Ishikawa (cell line): Measurements from ENCODE around the gene OPHN1.

Source experiments
- CEBPB ChIP-seq: IDR thresholded peaks from 2 replicates; pipeline ENCODE4 v1.6.1; 2012
- EP300 ChIP-seq: IDR thresholded peaks from 2 replicates; pipeline ENCODE4 v1.6.1; 2012; ENCODE audit warnings: borderline replicate concordance
- FOXM1 ChIP-seq: IDR thresholded peaks from 2 replicates; pipeline ENCODE4 v1.6.1; 2012; ENCODE audit warnings: low read depth, borderline replicate concordance
- MAX ChIP-seq: IDR thresholded peaks from 2 replicates; pipeline ENCODE4 v1.6.1; 2012
- NFIC ChIP-seq: IDR thresholded peaks from 2 replicates; pipeline ENCODE4 v1.6.1; 2012
- RAD21 ChIP-seq: IDR thresholded peaks from 2 replicates; pipeline ENCODE4 v1.6.1; 2012; ENCODE audit warnings: low read depth
- REST ChIP-seq: IDR thresholded peaks from 2 replicates; pipeline ENCODE4 v1.6.1; 2012; ENCODE audit warnings: low read depth, mild to moderate bottlenecking
- TAF1 ChIP-seq: IDR thresholded peaks from 2 replicates; pipeline ENCODE4 v1.6.1; 2012; ENCODE audit warnings: low read depth, mild to moderate bottlenecking
- TEAD4 ChIP-seq: IDR thresholded peaks from 2 replicates; pipeline ENCODE4 v1.6.1; 2012
- YY1 ChIP-seq: IDR thresholded peaks from 2 replicates; pipeline ENCODE4 v1.6.1; 2012; ENCODE audit warnings: low read depth
- ZBTB7A ChIP-seq: IDR thresholded peaks from 2 replicates; pipeline ENCODE4 v1.6.1; 2012; ENCODE audit warnings: low read depth

- no peak for TF ChIP-seq REST
- TF ChIP-seq TAF1 = no peak
- TF ChIP-seq MAX = no peak
- no peak for TF ChIP-seq FOXM1
- TF ChIP-seq YY1 = no peak
- TF ChIP-seq RAD21 = no peak
- no peak for TF ChIP-seq EP300
- no peak for TF ChIP-seq NFIC
- TF ChIP-seq CEBPB = no peak
- no peak for TF ChIP-seq TEAD4
- TF ChIP-seq ZBTB7A = no peak
Measured at GRCh38 chrX:68461093-68461492, 27.8 kb upstream of the OPHN1 start.
